NB4 (cell line): ENCODE results near the gene PHLDA2.

ENCODE experiments used
- CTCF ChIP-seq: IDR thresholded peaks from one replicate; pipeline ENCODE4 v1.5.1; 2012; ENCODE audit warnings: low read depth, low read length
- MAX ChIP-seq: IDR thresholded peaks from 2 replicates; pipeline ENCODE4 v1.6.1; 2011; ENCODE audit warnings: low read depth, low read length
- MYC ChIP-seq: IDR thresholded peaks from 2 replicates; pipeline ENCODE4 v1.6.1; 2011; ENCODE audit warnings: low read depth, low read length
- POLR2A ChIP-seq: IDR thresholded peaks from 2 replicates; pipeline ENCODE4 v1.6.1; 2011; ENCODE audit warnings: mild to moderate bottlenecking; ENCODE audit not compliant: insufficient read length; ENCODE audit errors: extremely low read depth

GRCh38 chr11:2897048-2897447 is 32.2 kb downstream of the PHLDA2 start:
- no peak for TF ChIP-seq CTCF
- TF ChIP-seq MAX = no peak
- no peak for TF ChIP-seq MYC
- no peak for TF ChIP-seq POLR2A
